Mononuclear cell (primary cell): Measurements from ENCODE around the gene RPS14. TPM values are rescaled to one million over a fixed set of nuclear protein-coding genes. Genes with fewer than 3 reads are reported as not detected.

Experiments
- H3K27me3 ChIP-seq: 2 replicates; pipeline ENCODE4 v1.6.0; 2011; ENCODE audit warnings: low read length, control low read depth; ENCODE audit not compliant: insufficient read depth
- H3K4me1 ChIP-seq: 2 replicates; pipeline ENCODE4 v1.5.1; 2011; ENCODE audit warnings: mild to moderate bottlenecking, low read length, control low read depth; ENCODE audit not compliant: insufficient read depth
- H3K4me3 ChIP-seq: 2 replicates; pipeline ENCODE4 v1.5.1; 2011; ENCODE audit warnings: mild to moderate bottlenecking, low read length, moderate library complexity
- H3K9me3 ChIP-seq: 2 replicates; pipeline ENCODE4 v1.5.1; 2011; ENCODE audit warnings: low read depth, mild to moderate bottlenecking, control low read depth, low read length
- total RNA-seq: library from RNA; depleted of rRNA; stranded (reverse); fragments of >200 nt; gene quantifications from one replicate; pipeline ENCODE4 v1.2.3, GENCODE V29; 2012

Gene RPS14
- total RNA-seq: 4,450 TPM

- no peaks in the 10 kb centered on the region for H3K9me3 ChIP-seq
- peak within 1 kb of the TSS; percentile 79 for H3K4me3 ChIP-seq
- peaks cover 43% of the 10 kb centered on the region for H3K4me1 ChIP-seq
- no peaks in the 10 kb centered on the region for H3K27me3 ChIP-seq
Observed at GRCh38 chr5:150449517-150450339, at the start of gene RPS14. RPS14 (minus strand) TSS chr5:150449739; CDS start chr5:150447733, 2,006 bp downstream.

- H3K4me1 ChIP-seq: peaks cover 9% of the 10 kb centered on the region
- H3K27me3 ChIP-seq: no peaks in the 10 kb centered on the region
- no peaks in the 10 kb centered on the region for H3K9me3 ChIP-seq
- no peak overlapping the region for H3K4me3 ChIP-seq
Observed at GRCh38 chr5:150498971-150499370, 49.4 kb upstream of the RPS14 start.

GRCh38 chr5:150498501-150498900 is 49.0 kb upstream of the RPS14 start:
- H3K4me1 ChIP-seq: peaks cover 9% of the 10 kb centered on the region
- H3K4me3 ChIP-seq: no peak overlapping the region
- no peaks in the 10 kb centered on the region for H3K27me3 ChIP-seq
- H3K9me3 ChIP-seq: no peaks in the 10 kb centered on the region

GRCh38 chr5:150497989-150498317 is 48.4 kb upstream of the RPS14 start:
- no peak overlapping the region for H3K4me3 ChIP-seq
- no peaks in the 10 kb centered on the region for H3K27me3 ChIP-seq
- peaks cover 9% of the 10 kb centered on the region for H3K4me1 ChIP-seq
- no peaks in the 10 kb centered on the region for H3K9me3 ChIP-seq

GRCh38 chr5:150497274-150497988 is 47.9 kb upstream of the RPS14 start:
- Histone ChIP-seq H3K4me1 (peaks cover 9% of the 10 kb centered on the region), H3K27me3 (no peaks in the 10 kb centered on the region), H3K9me3 (no peaks in the 10 kb centered on the region), H3K4me3 (no peak overlapping the region)

- Histone ChIP-seq H3K4me3 (no peak overlapping the region), H3K27me3 (no peaks in the 10 kb centered on the region), H3K4me1 (peaks cover 14% of the 10 kb centered on the region), H3K9me3 (no peaks in the 10 kb centered on the region)
Observed at GRCh38 chr5:150496534-150496933, 47.0 kb upstream of the RPS14 start.

GRCh38 chr5:150496098-150496497 is 46.6 kb upstream of the RPS14 start:
- Histone ChIP-seq H3K4me3 (no peak overlapping the region), H3K4me1 (peaks cover 18% of the 10 kb centered on the region), H3K9me3 (no peaks in the 10 kb centered on the region), H3K27me3 (no peaks in the 10 kb centered on the region)

GRCh38 chr5:150492621-150493020 is 43.1 kb upstream of the RPS14 start:
- Histone ChIP-seq H3K4me3 (no peak overlapping the region), H3K9me3 (no peaks in the 10 kb centered on the region), H3K27me3 (no peaks in the 10 kb centered on the region), H3K4me1 (peaks cover 52% of the 10 kb centered on the region)

GRCh38 chr5:150491876-150492275 is 42.3 kb upstream of the RPS14 start:
- Histone ChIP-seq H3K4me3 (no peak overlapping the region), H3K27me3 (no peaks in the 10 kb centered on the region), H3K4me1 (peaks cover 60% of the 10 kb centered on the region), H3K9me3 (no peaks in the 10 kb centered on the region)

- H3K27me3 ChIP-seq: no peaks in the 10 kb centered on the region
- H3K4me1 ChIP-seq: peaks cover 54% of the 10 kb centered on the region
- H3K4me3 ChIP-seq: no peak overlapping the region
- H3K9me3 ChIP-seq: no peaks in the 10 kb centered on the region
Observed at GRCh38 chr5:150490754-150491153, 41.2 kb upstream of the RPS14 start.

- Histone ChIP-seq H3K4me1 (peaks cover 57% of the 10 kb centered on the region), H3K9me3 (no peaks in the 10 kb centered on the region), H3K4me3 (peak overlapping the region; percentile 23), H3K27me3 (no peaks in the 10 kb centered on the region)
Observed at GRCh38 chr5:150490296-150490669, 40.7 kb upstream of the RPS14 start.

- Histone ChIP-seq H3K4me3 (peak overlapping the region; percentile 23), H3K4me1 (peaks cover 63% of the 10 kb centered on the region), H3K9me3 (no peaks in the 10 kb centered on the region), H3K27me3 (no peaks in the 10 kb centered on the region)
Observed at GRCh38 chr5:150489360-150490295, 40.1 kb upstream of the RPS14 start.

GRCh38 chr5:150488519-150489359 is 39.2 kb upstream of the RPS14 start:
- Histone ChIP-seq H3K27me3 (no peaks in the 10 kb centered on the region), H3K4me1 (peaks cover 63% of the 10 kb centered on the region), H3K9me3 (no peaks in the 10 kb centered on the region), H3K4me3 (peak overlapping the region; percentile 23)
